Measurements from ENCODE around the gene HHLA2. TPM values are rescaled to one million over a fixed set of nuclear protein-coding genes. Genes with fewer than 3 reads are reported as not detected.

The HHLA2 gene
- total RNA-seq, 1 donor from 2014 or later = 0.26 TPM

GRCh38 chr3:108420926-108421325 lies 124.6 kb downstream of the HHLA2 start:
- Histone ChIP-seq H3K36me3 (no peaks in the 10 kb centered on the region), H3K9me3 (no peaks in the 10 kb centered on the region), H3K4me3 (no peak overlapping the region), H3K4me1 (no peaks in the 10 kb centered on the region), H3K27ac (no peak overlapping the region), H3K27me3 (no peaks in the 10 kb centered on the region)
- DNase-seq (no peak), ATAC-seq (no peak)
- TF ChIP-seq CTCF (IDR thresholded peaks at IDR 0.05) = no peak
- intact Hi-C loops (cut with DNase I) = no loop called here

Other genes starting within 250 kb of the HHLA2 start
- 228 TPM for gene CD47, start 205.5 kb upstream of the HHLA2 start, total RNA-seq
- 135 TPM for gene IFT57, start 74.1 kb upstream of the HHLA2 start, total RNA-seq
- 0.90 TPM for gene MYH15, start 214.0 kb downstream of the HHLA2 start, total RNA-seq